Measurements from ENCODE around the gene MYL3.

Gene MYL3

GRCh38 chr3:46890132-46890531 lies 26.9 kb upstream of the MYL3 start:
- no peak for DNase-seq (ENCODE audit: low read depth in 1 of 2, low spot score in 1 of 2)
- no peak for TF ChIP-seq CTCF (IDR thresholded peaks at IDR 0.05; ENCODE audit: insufficient read depth, low read length)
- TF ChIP-seq GABPA (IDR thresholded peaks at IDR 0.05; ENCODE audit: low read depth), result no peak
- TF ChIP-seq REST (IDR thresholded peaks at IDR 0.05; ENCODE audit: insufficient replicate concordance, low read depth), result no peak
- no peak for TF ChIP-seq POLR2AphosphoS5 (IDR thresholded peaks at IDR 0.05; ENCODE audit: low read depth)
- TF ChIP-seq SPI1 (IDR thresholded peaks at IDR 0.05; ENCODE audit: borderline replicate concordance, low read depth), result no peak
- no peak overlapping the region for H3K4me3 ChIP-seq (replicated peaks; ENCODE audit: insufficient read depth, low read length)
- peaks cover 30% of the 10 kb centered on the region for H3K27me3 ChIP-seq (ENCODE audit: insufficient read depth, poor library complexity, severe bottlenecking)
- no peak overlapping the region for H3K27ac ChIP-seq (replicated peaks)

- no peak overlapping the region for H3K27ac ChIP-seq (replicated peaks)
- peaks cover 34% of the 10 kb centered on the region for H3K27me3 ChIP-seq (ENCODE audit: insufficient read depth, poor library complexity, severe bottlenecking)
- no peak overlapping the region for H3K4me3 ChIP-seq (replicated peaks; ENCODE audit: insufficient read depth, low read length)
- TF ChIP-seq POLR2AphosphoS5 (IDR thresholded peaks at IDR 0.05; ENCODE audit: low read depth), result no peak
- DNase-seq (ENCODE audit: low read depth in 1 of 2, low spot score in 1 of 2), result no peak
Observed at GRCh38 chr3:46889381-46890110, 26.3 kb upstream of the MYL3 start.

- no peak for TF ChIP-seq CTCF (IDR thresholded peaks at IDR 0.05; ENCODE audit: insufficient read depth, low read length)
- no peak for TF ChIP-seq SPI1 (IDR thresholded peaks at IDR 0.05; ENCODE audit: borderline replicate concordance, low read depth)
- TF ChIP-seq REST (IDR thresholded peaks at IDR 0.05; ENCODE audit: insufficient replicate concordance, low read depth), result no peak
- Histone ChIP-seq H3K27me3 (ENCODE audit: insufficient read depth, poor library complexity, severe bottlenecking) (peaks cover 38% of the 10 kb centered on the region), H3K27ac (replicated peaks) (no peak overlapping the region), H3K4me3 (replicated peaks; ENCODE audit: insufficient read depth, low read length) (no peak overlapping the region)
- DNase-seq (ENCODE audit: low read depth in 1 of 2, low spot score in 1 of 2), result no peak
Observed at GRCh38 chr3:46888705-46889104, 25.5 kb upstream of the MYL3 start.

GRCh38 chr3:46887980-46888494 lies 24.8 kb upstream of the MYL3 start:
- TF ChIP-seq REST (IDR thresholded peaks at IDR 0.05; ENCODE audit: insufficient replicate concordance, low read depth) (no peak), POLR2AphosphoS5 (IDR thresholded peaks at IDR 0.05; ENCODE audit: low read depth) (no peak), CTCF (IDR thresholded peaks at IDR 0.05; ENCODE audit: insufficient read depth, low read length) (no peak), GABPA (IDR thresholded peaks at IDR 0.05; ENCODE audit: low read depth) (no peak), SPI1 (IDR thresholded peaks at IDR 0.05; ENCODE audit: borderline replicate concordance, low read depth) (no peak)
- DNase-seq (ENCODE audit: low read depth in 1 of 2, low spot score in 1 of 2), result no peak
- Histone ChIP-seq H3K27me3 (ENCODE audit: insufficient read depth, poor library complexity, severe bottlenecking) (peaks cover 37% of the 10 kb centered on the region), H3K4me3 (replicated peaks; ENCODE audit: insufficient read depth, low read length) (no peak overlapping the region), H3K27ac (replicated peaks) (no peak overlapping the region)
